T-helper 1 cell treated with Interleukin-12 subunit alpha and Interleukin-12 subunit beta and Interleukin-4 antibody, amounts not matched to agents 30 ng/mL and 1 ng/mL, for 36 hours (primary cell): ENCODE measurements around the gene SHC3. TPM values are rescaled to one million over a fixed set of nuclear protein-coding genes. Genes with fewer than 3 reads are reported as not detected.

ENCODE experiments used
- intact Hi-C: fragments of 100-400 bp; cut with micrococcal nuclease; formaldehyde crosslinking; loops from one replicate; pipeline ENCODE4 v1.15.1; 2024
- total RNA-seq: library from RNA; stranded (reverse); gene quantifications from 2 replicates; pipeline ENCODE4 v1.2.3, GENCODE V29; 2022

The SHC3 gene
- total RNA-seq, 1 donor from 2014 or later = not detected

- intact Hi-C loops = no loop called here
Observed at GRCh38 chr9:89160806-89161205, 17.8 kb downstream of the SHC3 start.

GRCh38 chr9:89154651-89155336, 23.8 kb downstream of the SHC3 start:
- intact Hi-C loops = no loop called here

- intact Hi-C loops = no loop called here
Observed at GRCh38 chr9:89154218-89154617, 24.4 kb downstream of the SHC3 start.

- intact Hi-C loops = no loop called here
Observed at GRCh38 chr9:89153232-89154017, 25.2 kb downstream of the SHC3 start.

- intact Hi-C loops = no loop called here
Observed at GRCh38 chr9:89149726-89150125, 28.9 kb downstream of the SHC3 start.

GRCh38 chr9:89145097-89145496, 33.5 kb downstream of the SHC3 start:
- intact Hi-C loops = no loop called here

GRCh38 chr9:89144238-89144637, 34.4 kb downstream of the SHC3 start:
- intact Hi-C loops = no loop called here

- intact Hi-C loops = no loop called here
Observed at GRCh38 chr9:89143266-89143665, 35.4 kb downstream of the SHC3 start.

- intact Hi-C loops = no loop called here
Observed at GRCh38 chr9:89139455-89139854, 39.2 kb downstream of the SHC3 start.

- intact Hi-C loops = no loop called here
Observed at GRCh38 chr9:89138463-89139390, 39.9 kb downstream of the SHC3 start.

- intact Hi-C loops = no loop called here
Observed at GRCh38 chr9:89137542-89138462, 40.8 kb downstream of the SHC3 start.

GRCh38 chr9:89135591-89136166, 42.9 kb downstream of the SHC3 start:
- intact Hi-C loops = no loop called here

- intact Hi-C loops = no loop called here
Observed at GRCh38 chr9:89134709-89135108, 43.9 kb downstream of the SHC3 start.

- intact Hi-C loops = no loop called here
Observed at GRCh38 chr9:89122949-89123348, 55.7 kb downstream of the SHC3 start.

- intact Hi-C loops = no loop called here
Observed at GRCh38 chr9:89120704-89121103, 57.9 kb downstream of the SHC3 start.

GRCh38 chr9:89116805-89117192, 61.8 kb downstream of the SHC3 start:
- intact Hi-C loops = no loop called here

GRCh38 chr9:89116064-89116804, 62.4 kb downstream of the SHC3 start:
- intact Hi-C loops = no loop called here

GRCh38 chr9:89115426-89115825, 63.2 kb downstream of the SHC3 start:
- intact Hi-C loops = no loop called here

GRCh38 chr9:89114741-89115140, 63.9 kb downstream of the SHC3 start:
- intact Hi-C loops = no loop called here

- intact Hi-C loops = no loop called here
Observed at GRCh38 chr9:89113851-89114250, 64.8 kb downstream of the SHC3 start.
